ENCODE measurements around the gene VSIG10L2.

DNA sequence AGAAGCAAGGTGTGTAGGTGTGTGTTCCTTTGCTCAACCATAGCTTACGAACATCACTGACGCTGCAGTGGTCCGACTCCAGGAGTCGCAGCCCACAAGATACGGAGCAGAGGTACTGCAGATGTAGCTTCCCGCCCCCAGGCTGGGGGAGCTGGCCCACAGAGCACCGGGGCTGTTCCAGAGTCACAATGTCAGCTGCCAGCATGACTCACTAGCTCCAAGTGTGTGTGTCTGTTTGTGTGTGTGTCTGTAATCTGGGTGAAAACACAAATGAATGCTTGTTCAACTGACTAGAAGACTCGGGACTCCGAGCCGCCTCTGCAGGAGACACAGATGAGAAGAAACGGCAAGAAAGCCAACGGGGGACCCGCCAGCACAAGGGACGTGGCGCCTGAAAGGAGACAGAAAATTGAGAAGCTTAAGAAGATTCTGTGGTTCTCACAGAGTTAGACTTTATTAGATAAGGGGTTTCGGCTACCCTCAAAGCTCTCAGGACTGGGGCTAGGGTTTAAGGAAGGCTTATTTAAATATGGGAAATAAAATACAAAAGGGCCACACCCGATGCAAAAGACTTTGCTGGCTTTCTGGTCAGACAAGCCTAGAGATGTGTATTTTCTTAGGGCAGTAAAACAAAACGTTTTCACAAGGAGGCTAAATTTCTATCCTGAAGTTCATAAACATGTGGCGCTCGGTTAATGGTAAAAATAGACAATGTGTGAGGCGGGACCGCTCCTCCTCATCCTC lies 10.7 kb downstream of the VSIG10L2 start:
- TF ChIP-seq POLR2A (IDR thresholded peaks at IDR 0.05) (no peak), POLR2AphosphoS5 (IDR thresholded peaks at IDR 0.05) (peak in 3 of 4 donors; percentile 16 to 31 (median 21))
- TF ChIP-seq, protein P1, sequence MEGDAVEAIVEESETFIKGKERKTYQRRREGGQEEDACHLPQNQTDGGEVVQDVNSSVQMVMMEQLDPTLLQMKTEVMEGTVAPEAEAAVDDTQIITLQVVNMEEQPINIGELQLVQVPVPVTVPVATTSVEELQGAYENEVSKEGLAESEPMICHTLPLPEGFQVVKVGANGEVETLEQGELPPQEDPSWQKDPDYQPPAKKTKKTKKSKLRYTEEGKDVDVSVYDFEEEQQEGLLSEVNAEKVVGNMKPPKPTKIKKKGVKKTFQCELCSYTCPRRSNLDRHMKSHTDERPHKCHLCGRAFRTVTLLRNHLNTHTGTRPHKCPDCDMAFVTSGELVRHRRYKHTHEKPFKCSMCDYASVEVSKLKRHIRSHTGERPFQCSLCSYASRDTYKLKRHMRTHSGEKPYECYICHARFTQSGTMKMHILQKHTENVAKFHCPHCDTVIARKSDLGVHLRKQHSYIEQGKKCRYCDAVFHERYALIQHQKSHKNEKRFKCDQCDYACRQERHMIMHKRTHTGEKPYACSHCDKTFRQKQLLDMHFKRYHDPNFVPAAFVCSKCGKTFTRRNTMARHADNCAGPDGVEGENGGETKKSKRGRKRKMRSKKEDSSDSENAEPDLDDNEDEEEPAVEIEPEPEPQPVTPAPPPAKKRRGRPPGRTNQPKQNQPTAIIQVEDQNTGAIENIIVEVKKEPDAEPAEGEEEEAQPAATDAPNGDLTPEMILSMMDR (IDR thresholded peaks at IDR 0.05) = no peak
